Activated CD8-positive, alpha-beta T cell treated with anti-CD3 and anti-CD28 coated beads for 36 hours (primary cell): ENCODE data around the gene RMRP. TPM values are rescaled to one million over a fixed set of nuclear protein-coding genes. Genes with fewer than 3 reads are reported as not detected.
A peak's percentile ranks its signal among the peaks of the same experiment; 100 is the strongest.

Source experiments
- ATAC-seq: fragments of 200-7000 bp; cut with Tn5 transposase; one replicate; pipeline ENCODE4 v1.10.0; 2021; ENCODE audit warnings: mild to moderate bottlenecking, moderate library complexity
- CTCF ChIA-PET: fragments of 350-600 bp; sonication (Branson Sonifier 250); formaldehyde crosslinking; loops from one replicate; lab custom pipeline; 2021; ENCODE audit warnings: antibody characterized with exemption; lab: Charles Lee
- POLR2A ChIA-PET: fragments of 350-600 bp; sonication (Branson Sonifier 250); formaldehyde crosslinking; loops from one replicate; lab custom pipeline; 2021; ENCODE audit warnings: antibody characterized with exemption; lab: Charles Lee
- DNase-seq: peaks from one replicate; pipeline ENCODE4 v3.0.0-alpha.2; 2020
- H3K27ac Mint-ChIP-seq: one replicate; pipeline ENCODE4 v1.8.0; 2021; ENCODE audit warnings: mild to moderate bottlenecking, mixed read lengths
- H3K27me3 Mint-ChIP-seq: one replicate; pipeline ENCODE4 v1.8.0; 2021; ENCODE audit warnings: mixed read lengths
- H3K36me3 Mint-ChIP-seq: one replicate; pipeline ENCODE4 v1.8.0; 2021; ENCODE audit warnings: low read depth, mixed read lengths
- H3K4me1 Mint-ChIP-seq: one replicate; pipeline ENCODE4 v1.8.0; 2021; ENCODE audit warnings: low read depth, mixed read lengths
- H3K4me3 Mint-ChIP-seq: one replicate; pipeline ENCODE4 v1.8.0; 2021; ENCODE audit warnings: mild to moderate bottlenecking, moderate library complexity, mixed read lengths
- H3K9me3 Mint-ChIP-seq: one replicate; pipeline ENCODE4 v1.8.0; 2021; ENCODE audit warnings: mixed read lengths
- CTCF ChIP-seq: fragments of 200-600 bp; IDR thresholded peaks from one replicate; pipeline ENCODE4 v1.8.0; 2022; ENCODE audit warnings: antibody characterized with exemption, mild to moderate bottlenecking
- intact Hi-C: fragments of 100-400 bp; cut with micrococcal nuclease; formaldehyde crosslinking; loops from one replicate; pipeline ENCODE4 v1.10.0; 2022
- total RNA-seq, 2 experiments: library from RNA; stranded (reverse); gene quantifications; one replicate each; pipeline ENCODE4 v1.2.3, GENCODE V29; 2021

Gene RMRP
- over 10,000 TPM; 13,164 to 13,311 TPM for total RNA-seq

GRCh38 chr9:35657546-35658136 is at the start of gene RMRP:
Gene RMRP, minus strand, starts transcription at chr9:35658019.
- H3K27me3 Mint-ChIP-seq: peaks cover 2% of the 10 kb centered on the region
- CTCF ChIA-PET: interaction anchor here (0.5 to 24.5 kb wide), 26 partner anchors 10 to 1412 kb away, joined by 3 to 313 read pairs (median 4); partner anchors contain the start of genes CA9, CREB3, SIT1 and SPAG8
- no peak for TF ChIP-seq CTCF
- H3K9me3 Mint-ChIP-seq: no peaks in the 10 kb centered on the region
- H3K27ac Mint-ChIP-seq: peak within 1 kb of the TSS; percentile 96
- DNase-seq (peak; percentile 97), ATAC-seq (peak; percentile 95)
- POLR2A ChIA-PET: interaction anchor here (0.5 to 5.3 kb wide), 16 partner anchors 10 to 154 kb away, joined by 3 to 64 read pairs (median 4); partner anchors contain the start of genes CREB3, SPAG8, TLN1 and TPM2
- intact Hi-C loops: loop anchor here (5.0 to 10.0 kb wide), 2 partner anchors 70 to 157 kb away; partner anchors contain the start of genes HINT2 and SPAG8
- H3K4me1 Mint-ChIP-seq: peaks cover 59% of the 10 kb centered on the region
- H3K4me3 Mint-ChIP-seq: peak within 1 kb of the TSS; percentile 81
- H3K36me3 Mint-ChIP-seq: peaks cover 38% of the 10 kb centered on the region

GRCh38 chr9:35706951-35707350 is 49.1 kb upstream of the RMRP start:
- peaks cover 60% of the 10 kb centered on the region for H3K36me3 Mint-ChIP-seq
- no peak for TF ChIP-seq CTCF
- H3K27me3 Mint-ChIP-seq: no peaks in the 10 kb centered on the region
- no peak overlapping the region for H3K4me3 Mint-ChIP-seq
- ChIA-PET POLR2A (no interaction called here), CTCF (interaction anchor here (0.9 to 15.2 kb wide), 3 partner anchors 11 to 20 kb away, joined by 3 to 121 read pairs (median 4); no protein-coding TSS in a partner anchor)
- no peak overlapping the region for H3K27ac Mint-ChIP-seq
- peaks cover under 1% of the 10 kb centered on the region for H3K4me1 Mint-ChIP-seq
- intact Hi-C loops: no loop called here
- DNase-seq (no peak), ATAC-seq (no peak)
- H3K9me3 Mint-ChIP-seq: no peaks in the 10 kb centered on the region

- no peaks in the 10 kb centered on the region for H3K27me3 Mint-ChIP-seq
- no peak for ATAC-seq
- POLR2A ChIA-PET: interaction anchor here (1.1 kb wide), 1 partner anchor 107 kb away, joined by 4 read pairs; no protein-coding TSS in a partner anchor
These were observed 48.1 kb upstream of the RMRP start for GRCh38 chr9:35705836-35706430.

GRCh38 chr9:35705372-35705771 is 47.6 kb upstream of the RMRP start:
- ATAC-seq: no peak
- Mint-ChIP-seq H3K4me1 (no peaks in the 10 kb centered on the region), H3K27me3 (no peaks in the 10 kb centered on the region), H3K36me3 (peaks cover 48% of the 10 kb centered on the region), H3K4me3 (no peak overlapping the region), H3K27ac (no peak overlapping the region), H3K9me3 (no peaks in the 10 kb centered on the region)
- TF ChIP-seq CTCF: no peak
- no peak for DNase-seq
- POLR2A ChIA-PET: interaction anchor here (1.1 kb wide), 1 partner anchor 108 kb away, joined by 4 read pairs; no protein-coding TSS in a partner anchor
- intact Hi-C loops: no loop called here
- CTCF ChIA-PET: interaction anchor here (0.8 to 15.2 kb wide), 2 partner anchors 9 to 94 kb away, joined by 3 to 121 read pairs; no protein-coding TSS in a partner anchor

More at GRCh38 chr9:35705836-35706430, 48.1 kb upstream of the RMRP start:
- CTCF ChIA-PET: interaction anchor here (0.8 to 15.2 kb wide), 2 partner anchors 10 to 95 kb away, joined by 3 to 121 read pairs; no protein-coding TSS in a partner anchor
- no peak for DNase-seq
- Mint-ChIP-seq H3K27ac (peak overlapping the region; percentile 20), H3K4me1 (no peaks in the 10 kb centered on the region), H3K4me3 (no peak overlapping the region), H3K9me3 (no peaks in the 10 kb centered on the region), H3K36me3 (peaks cover 54% of the 10 kb centered on the region)
- intact Hi-C loops: no loop called here
- no peak for TF ChIP-seq CTCF
